ENCODE measurements around the gene KLHDC4. TPM values are rescaled to one million over a fixed set of nuclear protein-coding genes. Genes with fewer than 3 reads are reported as not detected.

Gene KLHDC4
- total RNA-seq, 1 donor from 2014 or later, result 29.0 TPM

GRCh38 chr16:87697256-87697655 lies 68.5 kb downstream of the KLHDC4 start:
- no peak for DNase-seq (ENCODE audit: low read depth)
- TF ChIP-seq, protein P1, sequence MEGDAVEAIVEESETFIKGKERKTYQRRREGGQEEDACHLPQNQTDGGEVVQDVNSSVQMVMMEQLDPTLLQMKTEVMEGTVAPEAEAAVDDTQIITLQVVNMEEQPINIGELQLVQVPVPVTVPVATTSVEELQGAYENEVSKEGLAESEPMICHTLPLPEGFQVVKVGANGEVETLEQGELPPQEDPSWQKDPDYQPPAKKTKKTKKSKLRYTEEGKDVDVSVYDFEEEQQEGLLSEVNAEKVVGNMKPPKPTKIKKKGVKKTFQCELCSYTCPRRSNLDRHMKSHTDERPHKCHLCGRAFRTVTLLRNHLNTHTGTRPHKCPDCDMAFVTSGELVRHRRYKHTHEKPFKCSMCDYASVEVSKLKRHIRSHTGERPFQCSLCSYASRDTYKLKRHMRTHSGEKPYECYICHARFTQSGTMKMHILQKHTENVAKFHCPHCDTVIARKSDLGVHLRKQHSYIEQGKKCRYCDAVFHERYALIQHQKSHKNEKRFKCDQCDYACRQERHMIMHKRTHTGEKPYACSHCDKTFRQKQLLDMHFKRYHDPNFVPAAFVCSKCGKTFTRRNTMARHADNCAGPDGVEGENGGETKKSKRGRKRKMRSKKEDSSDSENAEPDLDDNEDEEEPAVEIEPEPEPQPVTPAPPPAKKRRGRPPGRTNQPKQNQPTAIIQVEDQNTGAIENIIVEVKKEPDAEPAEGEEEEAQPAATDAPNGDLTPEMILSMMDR (conservative IDR thresholded peaks at IDR 0.05; ENCODE audit: low read depth, low read length), result no peak
- H3K4me3 ChIP-seq (ENCODE audit: low read depth, low read length), result no peak overlapping the region

DNA sequence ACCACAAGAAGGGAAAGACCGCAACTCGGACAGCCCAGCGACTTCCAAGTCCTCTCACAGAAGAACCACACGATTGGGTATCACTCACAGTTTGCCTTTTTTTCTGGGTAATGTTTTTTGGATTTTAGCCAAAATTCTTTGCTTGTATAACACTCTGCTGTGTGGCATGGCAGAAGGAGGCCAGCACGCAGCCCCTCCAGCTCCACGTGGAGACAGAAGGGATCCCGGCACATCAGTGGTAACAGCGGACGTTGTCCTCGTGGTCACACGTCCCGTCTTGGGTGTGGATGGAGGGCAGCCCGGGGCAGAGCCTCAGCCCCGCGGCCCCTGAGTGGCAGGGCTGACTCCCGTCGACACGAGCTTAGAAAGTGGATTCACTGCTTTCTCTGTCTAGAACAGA lies 69.1 kb downstream of the KLHDC4 start:
- no peak for DNase-seq (ENCODE audit: low read depth)
- no peak overlapping the region for H3K4me3 ChIP-seq (ENCODE audit: low read depth, low read length)
- TF ChIP-seq, protein P1 (conservative IDR thresholded peaks at IDR 0.05; ENCODE audit: low read depth, low read length), result no peak

DNA sequence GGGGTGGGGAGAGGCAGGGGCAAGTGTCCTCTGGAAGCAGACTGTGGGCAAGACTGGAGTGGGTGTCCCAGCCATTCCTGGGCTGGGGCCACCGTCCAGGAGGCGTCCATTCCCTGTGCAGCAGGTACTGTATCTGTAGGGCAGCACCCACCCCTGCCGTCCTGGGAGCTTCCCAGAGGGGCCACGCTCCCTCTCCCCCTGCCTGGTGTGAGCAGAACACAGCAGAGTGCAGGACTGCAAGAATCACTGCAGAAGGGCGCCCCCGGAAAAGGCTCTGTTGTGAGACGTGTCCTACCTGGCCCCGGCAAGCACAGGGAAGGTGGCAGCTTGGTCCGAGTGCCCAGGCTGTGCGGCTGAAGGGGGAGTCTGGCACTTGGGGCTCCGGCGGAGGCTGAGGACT lies 70.3 kb downstream of the KLHDC4 start:
- no peak for DNase-seq (ENCODE audit: low read depth)
- H3K4me3 ChIP-seq (ENCODE audit: low read depth, low read length), result no peak overlapping the region
- TF ChIP-seq, protein P1 (conservative IDR thresholded peaks at IDR 0.05; ENCODE audit: low read depth, low read length), result no peak

GRCh38 chr16:87694441-87695125 lies 71.2 kb downstream of the KLHDC4 start:
- TF ChIP-seq, protein P1 (conservative IDR thresholded peaks at IDR 0.05; ENCODE audit: low read depth, low read length), result no peak
- no peak overlapping the region for H3K4me3 ChIP-seq (ENCODE audit: low read depth, low read length)
- no peak for DNase-seq (ENCODE audit: low read depth)

DNA sequence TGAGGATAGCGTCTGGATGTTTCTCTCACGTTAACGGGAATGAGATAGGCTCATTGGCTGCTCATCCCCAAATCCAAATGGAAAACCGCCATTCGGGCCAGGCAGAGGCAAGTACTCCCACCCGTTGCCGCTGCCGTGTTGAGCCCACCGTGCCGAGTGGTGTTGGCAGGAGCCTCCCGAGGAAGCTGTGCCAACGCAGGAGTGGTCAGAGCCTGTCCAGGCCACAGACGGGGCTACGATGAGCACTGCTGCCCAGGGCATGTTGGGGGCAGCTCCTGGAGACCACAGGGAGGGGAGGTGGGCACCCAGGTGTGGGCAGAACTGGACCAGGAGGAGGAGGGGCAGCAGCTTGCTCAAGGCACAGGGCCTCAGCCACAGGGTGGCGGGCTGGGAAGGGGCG lies 72.0 kb downstream of the KLHDC4 start:
- H3K4me3 ChIP-seq (ENCODE audit: low read depth, low read length), result no peak overlapping the region
- TF ChIP-seq, protein P1 (conservative IDR thresholded peaks at IDR 0.05; ENCODE audit: low read depth, low read length), result no peak
- DNase-seq (ENCODE audit: low read depth), result no peak

DNA sequence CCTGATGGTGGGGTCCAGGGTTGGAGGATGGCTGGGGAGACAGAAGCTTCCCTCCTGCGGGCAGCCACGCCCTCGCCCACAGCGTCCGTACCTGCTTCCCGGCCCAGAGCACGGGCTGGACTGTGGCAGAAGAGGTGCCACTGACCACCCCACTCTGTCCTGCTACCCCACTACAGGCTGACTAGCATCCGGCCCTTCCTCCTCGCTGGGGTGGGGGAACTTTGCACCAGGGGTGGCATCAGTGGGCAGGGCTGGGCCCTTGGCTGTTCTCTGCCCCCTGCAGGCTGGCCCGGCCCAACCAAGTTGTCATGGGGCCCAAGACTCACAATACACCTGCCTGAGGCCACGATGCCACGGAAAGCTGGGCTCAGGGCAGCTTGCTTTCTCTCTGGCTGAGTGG lies 73.0 kb downstream of the KLHDC4 start:
- DNase-seq (ENCODE audit: low read depth), result no peak
- H3K4me3 ChIP-seq (ENCODE audit: low read depth, low read length), result no peak overlapping the region
- TF ChIP-seq, protein P1 (conservative IDR thresholded peaks at IDR 0.05; ENCODE audit: low read depth, low read length), result no peak

DNA sequence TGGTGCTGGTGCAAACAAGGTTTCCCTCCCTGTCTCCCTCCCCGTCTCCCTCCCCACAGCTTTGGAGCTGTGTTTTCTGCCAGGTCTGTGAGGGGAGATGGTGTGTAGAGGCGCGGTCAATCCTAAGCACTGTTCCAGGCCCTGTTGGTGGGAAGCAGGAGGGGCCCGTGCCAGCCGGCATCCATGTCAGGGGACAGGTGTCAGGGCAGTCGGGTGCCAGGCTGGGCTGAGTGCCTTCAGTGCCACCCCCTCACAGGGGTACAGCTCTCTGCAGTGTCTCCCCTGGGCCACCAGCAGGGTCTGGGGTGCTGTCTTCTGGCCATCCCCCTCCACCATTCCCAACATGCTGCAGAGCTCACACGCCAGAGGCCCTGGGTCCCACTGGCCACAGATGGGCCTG lies 73.6 kb downstream of the KLHDC4 start:
- TF ChIP-seq, protein P1 (conservative IDR thresholded peaks at IDR 0.05; ENCODE audit: low read depth, low read length), result no peak
- no peak for DNase-seq (ENCODE audit: low read depth)
- H3K4me3 ChIP-seq (ENCODE audit: low read depth, low read length), result no peak overlapping the region
